DND-41 (cell line): ENCODE results near the gene MTMR4.
A peak's percentile ranks its signal among the peaks of the same experiment; 100 is the strongest.

Experiments used
- ATAC-seq: fragments of 200-7000 bp; cut with Tn5 transposase; 3 replicates; pipeline ENCODE4 v1.9.1; 2021; ENCODE audit warnings: low read depth; ENCODE audit not compliant: insufficient read depth
- DNase-seq: peaks from one replicate; pipeline ENCODE4 v3.0.0-alpha.2; 2020
- H2AFZ ChIP-seq: 2 replicates; pipeline ENCODE4 v1.6.0; 2012; ENCODE audit warnings: low read depth, low read length
- H3K27ac ChIP-seq: 2 replicates; pipeline ENCODE4 v1.5.1; 2012; ENCODE audit warnings: low read length, inconsistent platforms
- H3K27me3 ChIP-seq: fragments of 200-600 bp; sonication (generic); 2 replicates; pipeline ENCODE4 v1.6.0; 2012; ENCODE audit warnings: low read length, mild to moderate bottlenecking, inconsistent platforms; ENCODE audit not compliant: insufficient read depth, poor library complexity
- H3K36me3 ChIP-seq: 2 replicates; pipeline ENCODE4 v1.5.1; 2012; ENCODE audit warnings: low read length, inconsistent platforms; ENCODE audit not compliant: insufficient read depth
- H3K4me1 ChIP-seq: 2 replicates; pipeline ENCODE4 v1.5.1; 2012; ENCODE audit warnings: mild to moderate bottlenecking, low read length; ENCODE audit not compliant: insufficient read depth
- H3K4me2 ChIP-seq: 2 replicates; pipeline ENCODE4 v1.6.0; 2012; ENCODE audit warnings: mild to moderate bottlenecking, moderate library complexity, low read length, inconsistent platforms; ENCODE audit not compliant: insufficient read depth
- H3K4me3 ChIP-seq, 2 experiments: fragments of 200-600 bp in 1 of 2; shearing (Covaris generic) in 1 of 2; 2 replicates each; pipeline ENCODE4 v1.5.1; 2012 to 2016; ENCODE audit warnings: inconsistent platforms in 2 of 2, low read length in 2 of 2, mild to moderate bottlenecking in 2 of 2, low read depth in 1 of 2, moderate library complexity in 1 of 2
- H3K79me2 ChIP-seq: 2 replicates; pipeline ENCODE4 v1.6.0; 2012; ENCODE audit warnings: low read length, inconsistent platforms; ENCODE audit not compliant: insufficient read depth
- H3K9ac ChIP-seq: 2 replicates; pipeline ENCODE4 v1.6.0; 2012; ENCODE audit warnings: low read depth, mild to moderate bottlenecking, inconsistent platforms, low read length, moderate library complexity
- H3K9me3 ChIP-seq: 2 replicates; pipeline ENCODE4 v1.5.1; 2012; ENCODE audit warnings: low read length, moderate library complexity, mild to moderate bottlenecking, inconsistent platforms; ENCODE audit not compliant: insufficient read depth, severe bottlenecking
- H4K20me1 ChIP-seq: 2 replicates; pipeline ENCODE4 v1.6.0; 2012; ENCODE audit warnings: low read length; ENCODE audit not compliant: insufficient read depth
- EZH2 ChIP-seq: IDR thresholded peaks from 3 replicates; pipeline ENCODE4 v1.6.1; 2012; ENCODE audit warnings: borderline replicate concordance, low read depth, mild to moderate bottlenecking, moderate library complexity, low read length, inconsistent platforms; ENCODE audit not compliant: severe bottlenecking
- TF ChIP-seq, protein P1 (sequence below): IDR thresholded peaks from 2 replicates; pipeline ENCODE4 v1.5.1; 2012; ENCODE audit warnings: borderline replicate concordance, low read length, moderate library complexity, mild to moderate bottlenecking; ENCODE audit not compliant: poor library complexity, severe bottlenecking; ENCODE audit errors: extremely low read depth

The MTMR4 gene

DNA sequence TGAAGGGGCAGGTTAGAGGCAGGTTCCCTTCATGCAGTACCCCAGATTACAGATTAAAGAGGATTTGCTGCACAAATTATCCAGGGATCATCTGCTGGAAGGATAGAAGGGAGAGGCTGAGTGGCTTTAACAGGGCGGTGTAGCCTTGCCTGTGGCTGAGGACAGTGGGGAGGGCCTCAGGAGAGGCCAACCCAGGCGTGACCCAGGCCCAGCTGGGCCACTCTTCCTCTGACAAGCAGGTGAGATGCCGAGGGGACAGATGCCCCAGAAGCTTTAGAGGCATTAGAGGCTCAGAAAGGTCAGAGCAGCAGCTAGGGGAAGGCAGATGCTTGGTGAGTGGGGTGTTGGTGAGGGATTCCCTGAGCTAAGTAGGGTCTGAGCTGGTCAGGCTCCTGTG, 18.1 kb upstream of the MTMR4 start:
- no peak overlapping the region for H2AFZ ChIP-seq
- H4K20me1 ChIP-seq = peaks cover 11% of the 10 kb centered on the region; the same call in 1 of the 2 replicates
- H3K4me3 ChIP-seq = no peak overlapping the region
- no peak overlapping the region for H3K4me2 ChIP-seq
- H3K79me2 ChIP-seq = no peaks in the 10 kb centered on the region
- H3K27me3 ChIP-seq = peaks cover 73% of the 10 kb centered on the region
- peaks cover 2% of the 10 kb centered on the region; the same call in 1 of the 2 replicates for H3K4me1 ChIP-seq
- H3K27ac ChIP-seq = no peak overlapping the region
- DNase-seq = no peak
- TF ChIP-seq, protein P1, sequence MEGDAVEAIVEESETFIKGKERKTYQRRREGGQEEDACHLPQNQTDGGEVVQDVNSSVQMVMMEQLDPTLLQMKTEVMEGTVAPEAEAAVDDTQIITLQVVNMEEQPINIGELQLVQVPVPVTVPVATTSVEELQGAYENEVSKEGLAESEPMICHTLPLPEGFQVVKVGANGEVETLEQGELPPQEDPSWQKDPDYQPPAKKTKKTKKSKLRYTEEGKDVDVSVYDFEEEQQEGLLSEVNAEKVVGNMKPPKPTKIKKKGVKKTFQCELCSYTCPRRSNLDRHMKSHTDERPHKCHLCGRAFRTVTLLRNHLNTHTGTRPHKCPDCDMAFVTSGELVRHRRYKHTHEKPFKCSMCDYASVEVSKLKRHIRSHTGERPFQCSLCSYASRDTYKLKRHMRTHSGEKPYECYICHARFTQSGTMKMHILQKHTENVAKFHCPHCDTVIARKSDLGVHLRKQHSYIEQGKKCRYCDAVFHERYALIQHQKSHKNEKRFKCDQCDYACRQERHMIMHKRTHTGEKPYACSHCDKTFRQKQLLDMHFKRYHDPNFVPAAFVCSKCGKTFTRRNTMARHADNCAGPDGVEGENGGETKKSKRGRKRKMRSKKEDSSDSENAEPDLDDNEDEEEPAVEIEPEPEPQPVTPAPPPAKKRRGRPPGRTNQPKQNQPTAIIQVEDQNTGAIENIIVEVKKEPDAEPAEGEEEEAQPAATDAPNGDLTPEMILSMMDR = no peak
- peak; percentile 41 for TF ChIP-seq EZH2
- no peaks in the 10 kb centered on the region for H3K9me3 ChIP-seq
- H3K36me3 ChIP-seq = no peaks in the 10 kb centered on the region
- no peak for ATAC-seq
- H3K9ac ChIP-seq = no peak overlapping the region

DNA sequence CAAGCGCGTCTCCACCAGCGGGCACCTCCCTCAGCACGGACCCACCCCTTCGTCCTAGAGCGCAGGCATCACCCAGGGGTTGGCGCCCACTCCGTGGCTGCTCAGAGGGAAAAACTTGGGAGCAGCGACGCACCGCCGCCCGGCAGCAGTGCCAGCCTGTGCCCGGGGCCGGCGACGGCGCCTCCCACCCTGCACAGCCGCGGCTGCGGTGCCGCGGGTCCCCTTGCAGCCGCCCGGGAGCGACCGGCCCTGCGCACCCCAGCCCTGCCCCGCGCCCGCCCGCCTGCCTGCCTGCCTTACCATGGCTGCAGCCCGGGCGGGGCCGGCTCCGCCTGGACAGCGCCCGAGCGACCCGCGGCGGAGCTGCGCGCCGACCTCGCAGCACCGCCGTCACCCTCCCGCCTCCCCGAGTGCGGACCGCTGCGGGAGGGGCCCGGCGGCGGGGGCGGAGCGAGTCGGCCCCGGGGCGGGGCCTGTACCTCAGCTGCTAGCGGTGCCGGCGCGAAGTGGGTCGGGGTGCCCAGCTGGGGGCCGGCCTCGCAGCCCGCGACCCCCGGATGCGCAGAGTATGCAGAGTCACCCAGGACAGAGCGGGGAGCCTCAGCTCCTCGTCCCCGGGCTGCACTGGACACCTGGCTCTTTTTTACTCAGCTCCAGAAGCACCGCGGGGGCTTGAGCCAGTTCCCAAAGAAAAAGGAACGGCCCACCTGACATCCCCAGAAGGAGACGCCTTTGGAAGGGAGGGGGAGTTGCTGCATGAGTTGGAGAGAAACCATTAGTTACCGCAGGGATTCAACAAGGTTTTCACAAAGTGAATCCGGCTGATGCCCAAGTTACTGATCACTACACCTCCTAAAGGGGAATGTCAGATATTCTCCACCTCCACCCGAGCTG, 17.5 kb upstream of the MTMR4 start:
- H2AFZ ChIP-seq = no peak overlapping the region

DNA sequence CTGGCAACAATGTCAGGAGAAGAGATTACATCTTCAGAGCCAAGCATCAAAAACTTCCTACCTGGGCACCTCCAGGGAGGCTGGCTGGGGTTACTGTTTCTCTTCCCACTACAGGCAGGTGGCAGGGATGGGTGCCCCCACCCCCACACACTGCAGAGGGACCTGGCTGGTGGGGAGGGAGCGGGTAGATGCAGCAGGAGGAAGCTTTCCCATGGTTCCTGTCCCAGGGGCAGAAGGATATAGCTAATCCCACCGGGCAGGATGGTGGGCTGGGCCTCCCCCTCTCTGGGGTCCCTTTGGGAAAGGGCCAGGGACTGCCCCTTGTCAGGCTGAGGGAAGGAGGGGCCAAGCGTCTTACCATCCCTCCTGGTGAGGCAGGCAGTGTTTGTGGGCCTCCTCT, 16.7 kb upstream of the MTMR4 start:
- H2AFZ ChIP-seq = no peak overlapping the region
- H3K79me2 ChIP-seq = no peaks in the 10 kb centered on the region
- no peaks in the 10 kb centered on the region for H3K36me3 ChIP-seq
- no peak overlapping the region for H3K27ac ChIP-seq
- H3K9me3 ChIP-seq = no peaks in the 10 kb centered on the region
- H4K20me1 ChIP-seq = peaks cover 11% of the 10 kb centered on the region; the same call in 1 of the 2 replicates
- H3K4me2 ChIP-seq = 0 out of 2 replicates have a peak overlapping the region, but pooled peaks have one; percentile 55
- no peak for TF ChIP-seq EZH2
- TF ChIP-seq, protein P1 = no peak
- H3K9ac ChIP-seq = no peak overlapping the region
- peaks cover 2% of the 10 kb centered on the region; the same call in 1 of the 2 replicates for H3K4me1 ChIP-seq
- ATAC-seq (no peak), DNase-seq (no peak)
- H3K4me3 ChIP-seq = no peak overlapping the region
- peaks cover 73% of the 10 kb centered on the region for H3K27me3 ChIP-seq

More for the DNA sequence above, 17.5 kb upstream of the MTMR4 start:
- DNase-seq = no peak
- no peaks in the 10 kb centered on the region for H3K36me3 ChIP-seq
- TF ChIP-seq, protein P1 = no peak
- peak; percentile 66 for TF ChIP-seq EZH2
- H3K4me3 ChIP-seq = 0 out of 4 replicates have a peak overlapping the region, but pooled peaks of 1 of the 2 experiments have one; percentile 7
- no peaks in the 10 kb centered on the region for H3K9me3 ChIP-seq
- peaks cover 2% of the 10 kb centered on the region; the same call in 1 of the 2 replicates for H3K4me1 ChIP-seq
- peaks cover 11% of the 10 kb centered on the region; the same call in 1 of the 2 replicates for H4K20me1 ChIP-seq
- H3K79me2 ChIP-seq = no peaks in the 10 kb centered on the region
- H3K4me2 ChIP-seq = peak overlapping the region; percentile 55
- peaks cover 73% of the 10 kb centered on the region for H3K27me3 ChIP-seq
- ATAC-seq = peak; percentile 81
- H3K27ac ChIP-seq = no peak overlapping the region
- no peak overlapping the region for H3K9ac ChIP-seq
